Body of pancreas (tissue), 4 donors: Measurements from ENCODE around the gene TOR4A.
"Not testable (repeated sequence)": the region's sequence is repeated elsewhere in the genome, so short reads cannot be mapped to it uniquely, and the experiment has no call there.

ENCODE experiments used
- CTCF ChIP-seq, 7 experiments: fragments of 450-650 bp in 4 of 7; fragments of 200-600 bp in 3 of 7; sonication (generic) in 3 of 7; IDR thresholded peaks; one replicate each; pipeline ENCODE4 v1.5.1; 2016 to 2019; ENCODE audit warnings: antibody characterized with exemption in 7 of 7
- POLR2A ChIP-seq, 3 donors: fragments of 450-650 bp; IDR thresholded peaks; one replicate each; pipeline ENCODE4 v1.6.1; 2016; ENCODE audit warnings: antibody characterized with exemption in 3 of 3, mild to moderate bottlenecking in 2 of 3

- not testable (repeated sequence) for TF ChIP-seq CTCF, POLR2A (IDR thresholded peaks at IDR 0.05)
Observed at GRCh38 chr9:137327641-137328550, 50.4 kb downstream of the TOR4A start.
